ENCODE results near the gene CAMK2D. TPM values are rescaled to one million over a fixed set of nuclear protein-coding genes. Genes with fewer than 3 reads are reported as not detected.

CAMK2D gene
- total RNA-seq, 1 donor: 207 TPM

DNA sequence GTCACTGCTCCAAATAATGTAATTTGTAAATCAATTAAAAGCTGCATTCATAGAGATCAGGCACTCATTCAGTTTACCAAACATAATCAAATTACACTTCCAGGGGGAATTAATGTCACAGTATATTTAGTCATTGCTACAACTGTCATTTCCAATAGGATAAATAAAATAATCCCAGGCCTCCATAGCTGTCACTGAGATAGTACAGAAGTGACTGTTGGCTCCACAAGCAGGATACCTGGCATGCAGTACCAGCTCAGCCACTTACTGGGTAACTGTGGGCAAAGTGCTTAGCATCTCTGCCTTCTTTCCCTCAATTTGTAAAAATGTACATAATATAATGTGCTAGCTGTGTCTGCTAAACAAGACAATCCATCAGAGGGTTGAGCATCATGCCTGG is 128.1 kb downstream of the CAMK2D start:
- TF ChIP-seq, protein P1, sequence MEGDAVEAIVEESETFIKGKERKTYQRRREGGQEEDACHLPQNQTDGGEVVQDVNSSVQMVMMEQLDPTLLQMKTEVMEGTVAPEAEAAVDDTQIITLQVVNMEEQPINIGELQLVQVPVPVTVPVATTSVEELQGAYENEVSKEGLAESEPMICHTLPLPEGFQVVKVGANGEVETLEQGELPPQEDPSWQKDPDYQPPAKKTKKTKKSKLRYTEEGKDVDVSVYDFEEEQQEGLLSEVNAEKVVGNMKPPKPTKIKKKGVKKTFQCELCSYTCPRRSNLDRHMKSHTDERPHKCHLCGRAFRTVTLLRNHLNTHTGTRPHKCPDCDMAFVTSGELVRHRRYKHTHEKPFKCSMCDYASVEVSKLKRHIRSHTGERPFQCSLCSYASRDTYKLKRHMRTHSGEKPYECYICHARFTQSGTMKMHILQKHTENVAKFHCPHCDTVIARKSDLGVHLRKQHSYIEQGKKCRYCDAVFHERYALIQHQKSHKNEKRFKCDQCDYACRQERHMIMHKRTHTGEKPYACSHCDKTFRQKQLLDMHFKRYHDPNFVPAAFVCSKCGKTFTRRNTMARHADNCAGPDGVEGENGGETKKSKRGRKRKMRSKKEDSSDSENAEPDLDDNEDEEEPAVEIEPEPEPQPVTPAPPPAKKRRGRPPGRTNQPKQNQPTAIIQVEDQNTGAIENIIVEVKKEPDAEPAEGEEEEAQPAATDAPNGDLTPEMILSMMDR (IDR thresholded peaks at IDR 0.05; ENCODE audit: extremely low read depth, low read depth, low read length): no peak

DNA sequence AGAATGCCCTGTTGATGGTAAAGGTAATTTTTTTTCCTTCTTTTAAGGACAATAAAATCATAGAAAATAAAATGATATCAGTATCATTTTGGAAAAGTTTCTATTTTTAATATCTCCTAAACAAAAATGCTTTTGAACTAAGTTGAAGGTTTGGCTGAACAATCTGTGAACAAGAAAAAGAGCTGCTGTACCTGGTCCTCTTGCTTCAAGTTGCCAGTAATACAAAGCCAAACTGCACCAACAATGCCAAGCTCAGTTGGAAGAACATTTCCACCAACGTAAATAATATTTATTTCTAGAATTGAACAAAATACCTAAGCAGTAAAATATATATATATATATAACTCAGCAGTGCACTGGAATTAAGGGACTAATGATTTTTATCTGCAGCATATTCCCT is 132.8 kb downstream of the CAMK2D start:
- Histone ChIP-seq H3K27me3 (ENCODE audit: insufficient read depth, low read length) (no peaks in the 10 kb centered on the region), H4K20me1 (ENCODE audit: insufficient read depth, low read length) (peaks cover 44% of the 10 kb centered on the region), H3K4me3 (ENCODE audit: insufficient read depth, low read length) (no peak overlapping the region), H2AFZ (ENCODE audit: low read length) (no peak overlapping the region), H3K27ac (ENCODE audit: low read depth, low read length) (no peak overlapping the region), H3K9me3 (ENCODE audit: low read depth, low read length) (no peaks in the 10 kb centered on the region), H3K4me1 (ENCODE audit: insufficient read depth, low read length) (no peaks in the 10 kb centered on the region), H3K4me2 (ENCODE audit: insufficient read depth, low read length) (no peak overlapping the region), H3K36me3 (ENCODE audit: insufficient read depth, low read length) (peaks cover 7% of the 10 kb centered on the region), H3K79me2 (ENCODE audit: insufficient read depth, low read length) (peaks cover 90% of the 10 kb centered on the region)
- TF ChIP-seq, protein P1 (IDR thresholded peaks at IDR 0.05; ENCODE audit: extremely low read depth, low read depth, low read length): no peak
- DNase-seq (ENCODE audit: insufficient read length, low spot score, missing footprints): no peak

More for the DNA sequence above, 128.1 kb downstream of the CAMK2D start:
- no peak overlapping the region for H2AFZ ChIP-seq (ENCODE audit: low read length)
- no peak overlapping the region for H3K4me3 ChIP-seq (ENCODE audit: insufficient read depth, low read length)
- no peak overlapping the region for H3K27ac ChIP-seq (ENCODE audit: low read depth, low read length)
- no peak overlapping the region for H3K4me2 ChIP-seq (ENCODE audit: insufficient read depth, low read length)
- peaks cover 42% of the 10 kb centered on the region for H3K4me1 ChIP-seq (ENCODE audit: insufficient read depth, low read length)
- no peak for DNase-seq (ENCODE audit: insufficient read length, low spot score, missing footprints)
- no peaks in the 10 kb centered on the region for H3K27me3 ChIP-seq (ENCODE audit: insufficient read depth, low read length)
- no peaks in the 10 kb centered on the region for H3K9me3 ChIP-seq (ENCODE audit: low read depth, low read length)
- peaks cover 57% of the 10 kb centered on the region for H4K20me1 ChIP-seq (ENCODE audit: insufficient read depth, low read length)
- peaks cover 88% of the 10 kb centered on the region for H3K79me2 ChIP-seq (ENCODE audit: insufficient read depth, low read length)
- no peaks in the 10 kb centered on the region for H3K36me3 ChIP-seq (ENCODE audit: insufficient read depth, low read length)

DNA sequence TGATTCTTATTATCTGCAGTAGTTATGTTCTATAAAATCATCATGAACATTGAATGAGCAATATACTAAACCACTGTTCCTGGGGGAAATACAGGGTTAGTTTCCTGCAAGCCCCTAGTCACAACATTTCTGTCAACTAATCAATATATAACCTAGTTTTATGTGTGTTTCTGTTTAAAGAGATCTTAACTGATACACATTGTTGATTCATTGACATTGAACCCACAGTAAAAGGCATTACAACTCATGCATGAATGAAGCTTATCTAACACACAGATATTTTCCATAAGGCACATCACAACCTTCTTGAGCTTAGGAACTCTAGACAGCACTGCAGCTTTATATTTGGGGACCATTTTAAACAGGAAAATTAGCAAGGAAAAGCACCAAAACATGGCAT is 134.2 kb downstream of the CAMK2D start:
- Histone ChIP-seq H2AFZ (ENCODE audit: low read length) (no peak overlapping the region), H3K4me1 (ENCODE audit: insufficient read depth, low read length) (peaks cover 4% of the 10 kb centered on the region), H3K4me2 (ENCODE audit: insufficient read depth, low read length) (no peak overlapping the region), H4K20me1 (ENCODE audit: insufficient read depth, low read length) (peaks cover 40% of the 10 kb centered on the region), H3K9me3 (ENCODE audit: low read depth, low read length) (no peaks in the 10 kb centered on the region), H3K4me3 (ENCODE audit: insufficient read depth, low read length) (no peak overlapping the region), H3K36me3 (ENCODE audit: insufficient read depth, low read length) (peaks cover 9% of the 10 kb centered on the region), H3K27ac (ENCODE audit: low read depth, low read length) (no peak overlapping the region), H3K79me2 (ENCODE audit: insufficient read depth, low read length) (peaks cover 87% of the 10 kb centered on the region), H3K27me3 (ENCODE audit: insufficient read depth, low read length) (no peaks in the 10 kb centered on the region)
- DNase-seq (ENCODE audit: insufficient read length, low spot score, missing footprints): no peak
- TF ChIP-seq, protein P1 (IDR thresholded peaks at IDR 0.05; ENCODE audit: extremely low read depth, low read depth, low read length): no peak

DNA sequence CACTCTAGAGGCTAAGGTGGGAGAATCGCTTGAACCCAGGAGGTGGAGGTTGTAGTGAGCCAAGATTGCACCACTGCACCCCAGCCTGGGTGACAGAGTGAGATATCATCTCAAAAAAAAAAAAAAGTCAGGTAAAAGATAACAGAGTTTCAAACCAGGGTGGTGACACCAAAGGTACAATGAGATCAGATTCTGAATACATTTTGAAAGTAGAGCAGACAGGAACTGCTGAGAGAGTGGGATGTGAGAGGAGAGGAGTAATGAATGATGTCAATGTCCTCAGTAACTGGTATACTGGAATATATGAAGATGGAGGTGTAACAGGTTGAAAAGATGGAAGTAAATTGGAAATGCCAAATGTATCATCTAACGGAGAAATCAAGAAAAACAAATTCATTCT is 135.6 kb downstream of the CAMK2D start:
- Histone ChIP-seq H3K4me2 (ENCODE audit: insufficient read depth, low read length) (no peak overlapping the region), H3K27me3 (ENCODE audit: insufficient read depth, low read length) (no peaks in the 10 kb centered on the region), H3K4me3 (ENCODE audit: insufficient read depth, low read length) (no peak overlapping the region), H2AFZ (ENCODE audit: low read length) (no peak overlapping the region), H3K36me3 (ENCODE audit: insufficient read depth, low read length) (peaks cover 9% of the 10 kb centered on the region), H3K79me2 (ENCODE audit: insufficient read depth, low read length) (peaks cover 87% of the 10 kb centered on the region), H3K4me1 (ENCODE audit: insufficient read depth, low read length) (peaks cover 4% of the 10 kb centered on the region), H3K9me3 (ENCODE audit: low read depth, low read length) (no peaks in the 10 kb centered on the region), H4K20me1 (ENCODE audit: insufficient read depth, low read length) (peaks cover 35% of the 10 kb centered on the region), H3K27ac (ENCODE audit: low read depth, low read length) (no peak overlapping the region)
- TF ChIP-seq, protein P1 (IDR thresholded peaks at IDR 0.05; ENCODE audit: extremely low read depth, low read depth, low read length): no peak
- DNase-seq (ENCODE audit: insufficient read length, low spot score, missing footprints): no peak

Measured in osteoblast (primary cell).